GM19035 (cell line): ENCODE measurements around the gene FBXL16.

Experiments
- ATAC-seq: cut with Tn5 transposase; IDR thresholded peaks from one replicate; pipeline ENCODE4 v1.9.1; 2021; ENCODE audit not compliant: unreplicated experiment

Gene FBXL16

DNA sequence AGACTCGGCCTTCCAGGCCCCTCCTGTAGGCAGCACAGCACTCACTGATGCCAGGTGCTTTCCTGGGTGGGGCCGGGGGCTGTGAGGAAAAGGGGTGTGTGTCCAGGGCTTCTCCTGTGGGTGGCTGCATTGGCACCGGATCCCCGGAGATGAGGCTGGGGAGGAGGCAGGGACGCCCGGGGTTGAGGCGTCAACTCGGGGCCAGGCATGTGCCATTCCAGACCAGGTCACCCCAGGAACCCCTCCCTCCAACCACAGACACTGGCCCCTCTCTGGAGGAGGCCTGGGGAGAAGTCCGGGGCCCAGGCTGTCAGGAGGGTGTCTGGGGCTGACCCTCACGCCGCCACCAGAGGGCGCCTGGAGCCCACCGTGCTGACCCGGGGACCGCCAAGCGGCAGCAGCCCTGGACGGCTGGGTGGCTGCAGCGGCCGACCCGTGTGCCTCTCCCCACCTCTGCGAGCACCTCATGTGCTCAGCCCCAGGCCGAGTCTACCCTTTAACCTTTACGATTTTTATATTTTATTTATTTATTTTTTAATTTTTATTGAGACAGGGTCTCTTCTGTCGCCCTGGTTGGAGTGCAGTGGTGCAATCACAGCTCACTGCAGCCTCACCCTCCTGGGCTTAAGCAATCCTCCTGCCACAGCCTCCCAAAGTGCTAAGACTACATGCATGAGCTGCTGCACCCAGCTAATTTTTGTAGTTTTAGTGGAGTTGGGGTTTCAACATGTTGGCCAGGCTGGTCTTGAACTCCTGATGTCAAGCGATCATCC lies 6.1 kb upstream of the FBXL16 start:
- no peak for ATAC-seq

DNA sequence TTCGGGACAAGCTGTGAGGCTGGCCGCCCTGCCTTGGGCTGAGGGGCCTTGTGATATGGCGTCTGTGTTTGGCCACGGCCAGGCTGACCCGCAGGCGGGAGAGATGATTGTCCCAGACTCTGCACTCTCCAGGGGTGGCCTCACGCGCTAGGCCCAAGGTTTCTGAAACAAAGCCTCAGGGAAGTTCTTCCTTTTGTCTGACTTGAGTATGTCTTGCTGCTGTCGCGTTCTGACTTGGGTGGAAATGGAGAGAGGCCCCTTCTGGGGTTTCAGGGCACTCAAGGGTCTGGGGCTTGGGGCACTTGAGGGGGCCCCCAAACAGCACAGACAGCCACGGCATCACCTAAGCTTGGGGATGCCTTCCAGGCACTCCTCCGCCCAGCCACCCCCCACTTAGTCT lies 5.5 kb upstream of the FBXL16 start:
- no peak for ATAC-seq

DNA sequence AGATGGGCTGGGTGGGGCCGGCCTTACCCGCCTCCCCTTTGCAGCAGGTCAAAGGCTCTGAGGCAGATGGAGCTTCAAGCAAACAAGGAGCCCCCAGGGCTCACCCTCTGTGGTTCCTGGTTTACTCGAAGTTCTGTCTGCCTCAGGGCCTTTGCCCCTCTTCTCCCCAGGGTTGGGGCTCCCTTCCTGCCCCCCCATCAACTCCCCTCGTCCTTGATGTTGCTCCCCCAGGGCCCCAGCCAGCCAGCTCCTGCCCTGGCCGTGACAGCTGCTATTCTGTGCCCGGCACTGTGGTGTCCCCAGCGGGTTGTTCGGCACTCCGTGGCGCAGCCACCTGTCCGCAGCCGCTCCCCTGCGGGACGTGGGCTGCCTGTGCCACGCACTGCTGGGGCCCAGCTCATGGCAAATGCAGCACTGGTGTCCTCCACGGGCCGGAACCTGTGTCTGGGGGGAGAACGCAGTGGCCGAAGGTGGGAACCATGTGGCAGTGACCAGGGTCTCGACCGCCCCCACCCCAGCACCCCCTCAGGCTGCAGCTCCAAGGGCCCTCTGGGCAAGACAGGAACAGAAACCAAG lies 5.0 kb upstream of the FBXL16 start:
- ATAC-seq, result no peak

DNA sequence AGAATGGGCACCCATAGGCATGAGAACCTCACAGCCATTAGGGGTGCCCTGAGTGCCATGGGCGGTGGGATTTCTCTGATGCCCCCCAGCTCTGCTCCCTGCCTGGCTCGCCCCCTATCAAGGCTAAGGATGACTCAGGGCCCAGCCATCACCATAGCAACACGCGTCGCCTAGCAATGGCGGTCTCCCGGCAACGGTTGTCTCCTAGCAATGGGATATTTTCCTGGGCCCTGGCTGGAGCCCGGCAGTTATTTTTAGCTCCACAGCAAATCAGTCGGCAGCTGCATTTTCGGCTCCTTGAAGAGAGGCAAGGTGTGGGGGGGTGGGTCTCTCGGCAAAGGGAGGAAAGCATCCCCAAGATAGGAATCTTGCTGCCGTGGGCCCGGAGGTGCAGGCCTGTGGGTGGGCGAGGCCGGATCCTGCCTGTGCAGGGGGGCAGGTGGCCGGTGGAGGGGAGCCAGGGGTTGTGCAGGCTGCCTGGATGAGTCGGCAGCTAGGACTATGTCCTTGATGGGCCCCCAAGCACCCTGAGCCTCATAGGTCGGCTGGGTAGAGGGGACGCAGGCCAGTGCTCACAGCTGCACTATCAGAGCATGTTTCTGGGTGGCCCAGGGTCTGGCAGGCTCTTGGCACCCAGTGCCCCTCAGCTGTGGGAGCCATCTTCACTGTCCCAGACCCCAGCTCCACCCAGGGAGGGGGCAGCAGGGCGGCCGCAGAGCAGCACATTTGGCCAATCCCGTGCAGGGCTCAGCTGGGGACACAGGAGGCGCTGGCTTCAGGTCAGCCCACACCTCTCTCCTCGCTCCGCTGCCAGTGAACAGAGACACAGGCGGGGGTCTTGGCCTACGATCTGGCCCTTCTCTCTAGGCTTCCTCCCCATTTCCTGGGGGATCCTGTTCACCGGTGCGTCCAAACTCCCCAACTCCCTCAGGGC lies 4.2 kb upstream of the FBXL16 start:
- no peak for ATAC-seq

DNA sequence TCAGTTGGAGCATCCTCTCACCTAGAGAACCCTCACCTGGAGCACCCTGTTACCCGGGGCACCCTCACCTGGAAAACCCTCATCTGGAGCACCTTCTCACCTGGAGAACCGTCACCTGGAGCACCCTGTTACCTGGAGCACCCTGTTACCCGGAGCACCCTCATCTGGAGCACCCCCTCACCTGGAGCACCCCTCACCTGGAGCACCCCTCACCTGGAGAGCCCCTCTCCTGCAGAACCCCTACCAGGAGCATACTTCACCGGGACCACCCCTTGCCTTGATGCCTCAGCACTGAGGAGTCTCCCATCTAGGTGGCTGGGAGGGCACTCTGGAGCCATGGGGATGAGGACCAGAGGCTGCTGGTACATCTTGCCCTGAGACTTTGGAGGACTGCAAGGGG lies 3.4 kb upstream of the FBXL16 start:
- no peak for ATAC-seq

DNA sequence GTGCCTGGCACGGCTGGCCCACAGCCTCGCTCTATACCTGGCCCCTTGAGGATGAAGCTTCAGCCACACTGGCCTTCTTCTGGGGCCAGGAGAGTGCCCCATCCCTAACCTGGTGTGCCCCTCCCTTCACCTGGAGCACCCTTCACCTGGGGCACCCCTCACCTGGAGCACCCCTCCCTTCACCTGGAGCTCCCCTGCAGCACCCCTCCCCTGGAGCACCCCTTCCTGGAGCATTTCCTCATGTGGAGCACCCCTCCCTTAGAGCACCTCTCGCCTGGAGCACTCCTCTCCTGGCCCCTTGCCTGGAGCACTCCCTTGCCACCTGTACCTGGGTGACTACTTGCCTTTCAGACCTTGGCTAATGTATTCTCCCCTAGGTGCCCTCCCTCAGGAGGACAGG lies 2.4 kb upstream of the FBXL16 start:
- ATAC-seq, result no peak

DNA sequence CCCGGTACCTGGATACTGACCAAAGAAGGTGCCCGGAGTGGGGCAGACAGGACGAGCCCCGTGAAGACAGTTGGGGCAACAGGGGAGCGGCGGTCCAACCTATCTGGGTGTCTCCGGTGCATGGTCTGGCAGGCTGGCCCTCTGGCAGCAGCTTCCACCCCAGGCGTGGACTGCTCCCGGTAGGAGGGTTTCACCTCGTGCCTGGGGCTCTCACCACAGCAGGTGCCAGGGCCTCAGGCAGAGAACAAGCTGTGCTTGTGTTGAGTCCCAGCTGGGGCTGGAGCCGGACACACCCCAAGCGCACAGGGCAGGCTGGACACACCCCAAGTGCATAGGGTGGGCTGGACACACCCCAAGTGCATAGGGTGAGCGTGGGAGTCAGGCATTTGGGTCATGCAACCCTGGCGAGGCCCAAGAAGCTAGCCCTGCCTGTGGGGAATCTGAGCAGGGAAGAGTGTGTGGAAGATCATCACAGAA lies 1.5 kb upstream of the FBXL16 start:
- no peak for ATAC-seq

DNA sequence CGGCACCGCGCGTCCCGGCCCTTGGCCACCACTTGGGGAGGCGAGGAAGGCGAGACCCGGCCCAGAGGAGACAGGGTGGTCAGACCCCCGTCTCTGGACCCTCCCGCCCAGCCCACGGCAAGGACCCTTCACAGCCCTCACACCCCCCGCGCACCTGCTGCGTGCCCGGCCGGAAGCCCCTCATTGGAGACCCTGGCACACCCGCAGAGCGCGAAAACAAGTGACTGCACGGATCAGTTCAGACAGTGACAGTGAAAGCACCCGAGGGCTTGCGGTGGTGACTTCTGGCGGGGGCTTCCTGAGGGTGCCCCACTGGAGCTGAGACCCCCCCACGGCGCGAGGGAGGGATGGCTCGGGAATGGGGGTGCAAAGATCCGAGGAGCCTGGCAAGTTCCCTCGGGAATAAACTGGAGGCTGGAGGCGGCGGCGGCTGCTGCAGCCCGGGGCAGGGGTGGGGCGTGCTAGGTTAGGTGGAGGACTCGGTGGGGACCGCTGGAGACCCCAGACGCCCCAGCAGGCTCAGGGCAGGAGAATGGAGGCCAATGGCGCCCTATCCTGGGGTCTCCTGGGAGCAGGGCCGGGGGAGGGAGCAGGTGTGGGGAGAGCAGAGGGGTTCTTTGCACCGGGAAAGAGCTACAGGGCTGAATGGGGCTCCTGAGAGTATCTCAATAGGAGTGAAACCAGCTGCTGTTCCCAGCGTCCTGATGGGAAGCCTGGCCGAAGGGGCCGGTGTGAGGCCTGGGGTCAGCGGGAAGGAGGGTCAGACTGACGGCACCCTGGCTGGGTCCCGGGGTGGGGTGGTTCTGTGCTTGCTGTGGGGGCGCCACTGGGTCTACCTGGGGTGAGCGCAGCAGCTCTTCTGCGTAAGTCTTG lies 824 bp upstream of the FBXL16 start:
- ATAC-seq, result no peak

DNA sequence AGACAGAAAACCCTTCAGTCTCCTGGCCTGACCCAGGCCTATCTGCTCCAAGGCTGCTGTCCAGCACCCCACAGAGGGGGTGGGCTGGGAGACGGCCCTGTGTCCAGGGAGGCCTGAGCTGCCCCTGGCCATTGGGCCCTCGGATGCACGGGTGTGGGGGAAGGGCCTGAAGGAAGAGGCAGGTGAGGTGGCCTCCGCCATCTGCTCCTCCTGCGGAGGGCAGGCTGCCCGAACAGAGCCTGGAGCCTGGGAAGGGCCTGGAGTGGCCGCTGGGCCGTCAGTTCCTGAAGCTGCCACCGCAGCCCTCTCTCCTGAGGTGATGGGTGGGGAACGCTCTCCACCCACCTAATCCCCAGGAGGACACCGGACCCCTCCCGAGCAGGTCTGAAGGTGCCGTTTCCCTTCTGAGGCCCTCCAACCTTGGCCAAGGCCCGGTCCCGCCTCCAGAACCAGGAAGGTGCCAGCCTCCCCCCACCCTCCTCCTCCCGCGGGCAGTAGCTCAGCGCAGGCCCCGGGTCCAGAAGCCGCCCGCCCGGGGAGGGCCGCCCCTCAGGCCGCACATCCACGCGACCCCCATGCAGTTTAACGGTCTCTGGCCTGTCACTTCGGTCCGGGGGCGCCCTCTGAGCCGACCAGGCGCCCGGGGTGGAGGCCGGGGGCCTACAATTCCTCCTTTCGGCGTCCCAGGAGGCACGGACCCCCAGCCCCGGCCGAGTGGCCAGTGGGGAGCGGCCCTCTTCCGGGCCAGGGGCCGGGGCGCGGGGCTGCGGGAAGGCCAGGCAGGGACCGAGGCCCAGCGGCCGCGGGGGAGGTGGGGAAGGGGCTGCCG lies 835 bp downstream of the FBXL16 start:
- no peak for ATAC-seq

DNA sequence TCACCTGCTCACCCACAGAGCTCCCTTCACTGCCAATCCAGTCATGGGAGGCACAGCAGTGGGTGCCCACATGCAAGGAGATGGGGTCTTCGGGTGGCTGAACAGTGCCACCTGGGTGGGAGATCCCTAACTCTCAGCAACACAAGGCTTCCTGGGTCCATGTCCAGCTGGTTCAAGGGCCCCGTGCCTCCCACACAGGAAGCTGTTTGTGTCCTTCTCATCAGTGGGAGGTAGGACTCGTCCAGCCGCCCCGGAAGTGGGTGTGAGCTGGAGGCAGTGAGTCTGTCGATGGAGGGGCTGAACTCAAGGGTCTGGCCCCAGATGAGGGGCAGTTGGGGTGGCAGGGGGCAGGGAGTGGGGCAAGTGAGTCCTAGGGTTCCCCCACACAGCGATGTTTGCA lies 1.6 kb downstream of the FBXL16 start:
- no peak for ATAC-seq

DNA sequence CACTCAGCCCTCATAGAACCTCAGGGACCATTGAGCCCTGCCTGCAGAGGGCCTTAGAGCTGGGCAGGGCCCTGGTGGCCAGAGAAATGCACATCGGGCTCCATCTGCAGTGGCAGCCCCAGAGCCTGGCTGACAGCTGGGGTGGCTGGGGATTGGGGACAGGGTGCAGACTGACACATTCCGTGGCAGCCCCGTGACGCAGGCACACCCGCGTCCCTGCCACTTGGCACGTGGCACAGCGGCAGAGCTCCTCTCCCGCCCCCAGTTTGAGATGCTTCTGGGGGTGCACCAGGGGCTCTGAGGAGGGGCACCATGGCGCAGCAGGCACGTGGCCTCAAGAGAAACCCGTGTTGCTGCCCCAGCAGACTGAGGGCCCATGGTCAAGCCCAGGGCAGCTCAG lies 2.2 kb downstream of the FBXL16 start:
- no peak for ATAC-seq

DNA sequence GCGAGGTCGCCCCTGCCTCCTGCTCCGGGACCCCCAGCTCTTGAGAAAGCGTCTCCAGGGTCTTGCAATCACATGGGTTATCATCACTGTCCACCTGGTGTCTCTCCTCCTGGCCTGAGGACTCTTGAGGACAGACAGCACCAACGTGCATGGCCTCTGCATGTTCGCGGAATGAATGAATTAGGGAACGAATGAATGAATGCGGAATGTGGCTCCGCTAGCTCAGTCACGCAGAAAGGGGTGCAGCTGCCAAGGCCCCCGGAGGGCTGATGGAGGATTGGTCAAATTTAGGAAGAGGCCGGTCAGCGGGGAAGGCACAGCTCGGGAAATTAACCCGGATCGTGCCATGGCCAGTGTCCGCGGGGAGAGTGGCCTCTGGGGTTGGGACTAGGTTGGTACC lies 3.3 kb downstream of the FBXL16 start:
- ATAC-seq, result no peak

DNA sequence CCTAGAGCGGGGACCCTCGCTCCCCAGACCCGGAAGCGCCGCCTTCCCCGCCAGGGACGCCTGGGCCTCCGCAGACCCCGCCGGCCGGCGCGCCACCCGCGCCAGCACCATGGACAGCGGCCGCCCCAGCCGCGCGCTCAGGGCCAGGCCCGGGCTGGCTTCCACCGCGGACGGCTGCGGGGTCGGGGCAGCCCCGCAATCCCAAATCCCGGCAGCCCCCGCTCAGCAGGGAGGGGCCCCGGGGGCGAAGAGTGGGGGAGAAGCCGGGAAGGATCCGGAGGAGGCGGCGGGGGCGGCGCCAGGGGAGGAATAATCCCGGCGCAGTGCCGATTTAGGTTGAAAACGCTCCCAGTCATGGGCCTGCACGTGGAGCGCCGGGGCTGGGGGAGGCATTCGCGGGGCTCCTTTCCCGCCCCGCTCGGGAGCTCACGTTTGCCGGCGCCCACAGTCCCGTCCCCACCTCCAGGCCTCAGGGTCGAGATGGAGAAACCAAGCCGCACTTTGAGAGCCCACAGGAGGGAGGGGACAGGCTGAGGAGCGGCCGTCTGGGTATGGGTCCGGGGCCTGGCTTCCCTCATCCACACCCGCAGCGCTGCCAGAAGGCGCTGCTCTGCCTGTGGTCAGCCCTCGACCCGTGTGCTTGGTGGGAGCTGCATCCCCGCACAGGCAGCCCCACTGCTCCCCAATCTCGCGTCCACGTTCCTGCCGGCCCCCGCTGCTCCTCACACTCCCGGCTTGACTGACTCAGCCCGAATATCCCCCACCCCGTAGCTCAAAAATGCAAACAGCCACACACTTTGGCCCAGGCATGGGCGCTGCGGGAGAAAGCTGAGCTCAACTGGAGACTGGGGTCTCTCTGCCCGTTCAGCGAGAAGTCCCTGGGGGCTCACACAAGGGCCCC lies 4.7 kb downstream of the FBXL16 start:
- no peak for ATAC-seq

DNA sequence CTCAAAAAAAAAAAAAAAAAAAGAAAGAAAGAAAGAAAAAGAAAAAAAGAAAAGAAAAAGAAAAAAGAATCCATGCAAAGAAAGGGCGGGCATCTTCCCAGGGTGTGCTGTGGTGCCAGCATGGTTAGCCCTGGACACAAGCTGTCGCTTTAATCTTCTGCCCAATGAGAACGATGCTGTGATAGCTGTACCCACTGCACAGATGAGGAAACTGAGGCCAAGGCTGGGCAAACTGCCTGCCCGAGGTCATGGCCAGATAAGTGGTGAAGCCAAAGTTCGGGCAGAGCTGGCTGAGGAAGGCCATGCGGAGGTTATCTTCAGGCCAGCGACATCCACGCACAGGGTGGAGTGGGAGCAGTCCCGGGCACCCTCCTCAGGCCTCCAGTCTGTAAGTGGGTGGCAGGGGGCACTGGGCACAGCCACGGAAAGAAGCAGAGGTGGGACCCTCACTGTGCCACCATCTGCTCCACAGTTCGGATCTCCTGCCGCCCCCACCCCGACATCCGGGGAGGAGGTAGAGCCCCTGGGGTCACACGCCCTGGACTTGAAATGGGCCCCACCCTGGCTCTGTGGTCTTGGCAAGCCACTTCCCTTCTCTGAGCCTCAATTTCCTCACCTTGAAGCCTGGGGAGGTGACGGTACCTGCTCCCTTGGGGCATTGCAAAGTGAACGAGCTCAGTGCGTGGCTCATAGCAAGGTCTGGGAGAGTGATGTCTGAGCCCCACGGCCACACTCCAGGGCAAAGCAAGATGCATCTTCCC lies 6.5 kb downstream of the FBXL16 start:
- no peak for ATAC-seq

DNA sequence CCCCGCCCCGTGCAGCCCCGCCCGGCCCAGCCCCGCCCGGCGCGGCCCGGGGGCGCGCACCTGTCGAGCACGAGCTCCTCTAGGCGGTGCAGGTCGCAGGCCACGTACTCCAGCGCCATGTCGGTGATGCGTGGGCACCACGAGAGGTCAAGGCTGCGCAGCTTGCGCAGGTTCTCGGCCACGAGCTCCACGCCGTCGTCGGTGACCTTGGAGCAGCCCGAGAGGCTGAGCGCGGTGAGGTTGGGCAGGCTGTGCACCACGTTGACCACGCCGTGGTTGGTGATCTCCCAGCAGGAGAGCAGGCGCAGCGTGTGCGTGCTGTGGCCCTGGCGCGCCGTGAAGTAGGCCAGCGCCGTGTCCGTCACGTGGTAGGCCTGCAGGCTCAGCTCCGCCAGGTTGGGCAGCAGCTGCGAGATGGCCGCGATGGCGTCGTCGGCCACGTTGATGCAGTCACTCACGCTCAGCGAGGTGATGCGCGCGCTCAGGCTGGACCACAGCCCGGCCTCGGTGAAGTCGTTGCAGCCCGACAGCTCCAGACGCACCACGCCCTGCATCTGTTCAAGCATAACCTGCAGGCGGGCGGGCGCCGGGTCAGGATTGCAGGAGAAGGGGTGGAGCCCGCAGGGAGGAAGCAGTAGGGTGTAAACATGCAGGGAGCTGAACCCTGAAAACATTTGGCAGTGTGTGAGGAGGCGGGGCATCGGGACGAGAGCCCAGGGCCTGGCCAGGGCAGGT lies 10.1 kb downstream of the FBXL16 start:
- no peak for ATAC-seq

DNA sequence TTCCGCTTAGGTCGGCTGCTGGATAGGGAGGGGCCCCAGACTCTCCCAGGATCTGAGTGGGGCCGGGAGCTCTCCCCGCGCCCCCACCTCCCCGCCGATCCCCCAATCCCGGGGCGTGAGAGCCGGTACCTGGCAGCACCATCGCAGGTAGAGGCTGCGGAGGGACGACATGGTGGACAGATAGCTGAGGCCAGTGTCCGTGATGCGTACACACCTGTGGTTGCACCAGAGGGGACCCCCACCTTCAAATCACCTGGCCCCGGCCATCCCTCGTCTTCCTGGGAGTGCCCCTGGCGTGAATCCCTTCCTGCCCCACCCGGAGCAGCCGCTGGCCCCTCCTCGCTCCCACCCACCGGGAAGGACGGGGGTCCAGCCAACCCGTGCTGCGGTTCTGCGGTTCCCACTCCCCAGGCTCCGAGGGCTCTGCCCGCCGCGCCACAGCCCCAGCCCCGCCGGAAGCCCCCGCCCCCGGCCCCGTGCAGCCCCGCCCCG lies 10.7 kb downstream of the FBXL16 start:
- no peak for ATAC-seq

DNA sequence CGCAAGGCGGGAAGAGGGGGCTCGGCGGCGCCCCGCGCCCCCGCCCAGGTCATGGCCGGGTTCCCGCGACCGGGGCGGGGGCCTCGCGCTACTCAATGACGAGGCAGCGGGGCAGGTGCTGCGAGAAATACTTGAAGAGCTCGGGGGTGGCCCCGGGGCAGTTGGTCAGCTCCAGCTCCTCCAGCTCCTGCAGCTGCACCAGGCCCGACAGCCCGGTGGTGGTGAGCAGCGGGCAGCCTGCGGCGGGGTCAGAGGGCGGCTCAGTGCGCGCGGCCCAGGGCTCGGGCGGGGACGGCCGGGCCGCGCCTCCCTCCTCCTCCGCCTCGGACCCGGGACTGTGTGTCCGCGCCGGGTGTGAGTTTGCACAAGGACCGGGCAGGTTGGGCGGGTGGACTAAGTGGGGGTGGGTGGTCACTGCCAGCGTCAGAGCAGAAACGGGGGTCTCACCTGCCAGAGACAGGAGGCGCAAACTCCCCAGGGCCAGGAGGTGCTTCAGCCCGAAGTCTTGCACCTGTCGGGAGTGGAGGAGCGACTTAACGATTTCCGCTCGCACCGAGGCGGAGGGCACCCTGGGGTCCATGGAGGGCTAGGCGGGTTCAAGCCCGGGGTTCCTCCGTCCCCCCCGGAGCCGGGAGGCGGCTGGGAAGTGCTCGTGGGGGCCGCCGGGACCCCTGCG lies 11.3 kb downstream of the FBXL16 start:
- no peak for ATAC-seq
